ENCODE results near the gene E2F8.

GRCh38 chr11:19253153-19253745, 12.5 kb upstream of the E2F8 start:
- TF ChIP-seq CTCF (IDR thresholded peaks at IDR 0.05; ENCODE audit: insufficient read depth, low read length, poor library complexity, severe bottlenecking) (no peak), EZH2phosphoT487 (conservative IDR thresholded peaks at IDR 0.05; ENCODE audit: low read length) (no peak)

All from SU-DHL-6 (cell line).